C1 segment of cervical spinal cord (tissue), 14 donors: ENCODE data around the gene HERC6.
A peak's percentile ranks its signal among the peaks of the same experiment; 100 is the strongest.
"Not testable (repeated sequence)": the region's sequence is repeated elsewhere in the genome, so short reads cannot be mapped to it uniquely, and the experiment has no call there.

Experiments used
- DNase-seq, 14 donors: peaks; one replicate each; lab custom pipeline; 2025; lab: John Stamatoyannopoulos, UW

HERC6 gene

GRCh38 chr4:88446124-88446523 is 67.5 kb downstream of the HERC6 start:
- no peak for DNase-seq

GRCh38 chr4:88447371-88448095 is 68.9 kb downstream of the HERC6 start:
- DNase-seq, result no peak

- DNase-seq, result not testable (repeated sequence)
Observed at GRCh38 chr4:88448211-88448765, 69.6 kb downstream of the HERC6 start.

GRCh38 chr4:88448889-88449288 is 70.2 kb downstream of the HERC6 start:
- DNase-seq, result no peak

- no peak for DNase-seq
Observed at GRCh38 chr4:88449290-88449689, 70.6 kb downstream of the HERC6 start.

GRCh38 chr4:88451205-88451604 is 72.6 kb downstream of the HERC6 start:
- no peak for DNase-seq

- no peak for DNase-seq
Observed at GRCh38 chr4:88452912-88453311, 74.3 kb downstream of the HERC6 start.

- peak; percentile 3 to 90 (median 82) for DNase-seq
Observed at GRCh38 chr4:88456670-88457306, 78.1 kb downstream of the HERC6 start, which contains the start of gene HERC5. Gene HERC5, plus strand, starts transcription at chr4:88457119. Its CDS starts 151 bp downstream, at chr4:88457270.

GRCh38 chr4:88457307-88458103 is 78.9 kb downstream of the HERC6 start:
- peak in 9 of 14 donors; percentile 11 to 62 (median 33) for DNase-seq

GRCh38 chr4:88458104-88458740 is 79.6 kb downstream of the HERC6 start:
- DNase-seq, result no peak

- DNase-seq, result no peak
Observed at GRCh38 chr4:88465653-88466192, 87.1 kb downstream of the HERC6 start.

GRCh38 chr4:88467392-88467791 is 88.7 kb downstream of the HERC6 start:
- no peak for DNase-seq

GRCh38 chr4:88477229-88477860 is 98.7 kb downstream of the HERC6 start:
- DNase-seq, result no peak

GRCh38 chr4:88478247-88478646 is 99.6 kb downstream of the HERC6 start:
- no peak for DNase-seq

GRCh38 chr4:88481537-88481936 is 102.9 kb downstream of the HERC6 start:
- DNase-seq, result no peak

- DNase-seq, result no peak
Observed at GRCh38 chr4:88489100-88489761, 110.6 kb downstream of the HERC6 start.
